Muscle layer of duodenum (tissue), 2 donors: ENCODE results near the gene METTL2A.
"Not testable (repeated sequence)": the region's sequence is repeated elsewhere in the genome, so short reads cannot be mapped to it uniquely, and the experiment has no call there.

Source experiments
- H3K27ac ChIP-seq: one replicate; pipeline ENCODE4 v1.7.0; 2013; ENCODE audit warnings: mild to moderate bottlenecking, low read length
- H3K27me3 ChIP-seq: one replicate; pipeline ENCODE4 v1.7.0; 2013; ENCODE audit warnings: low read depth, mild to moderate bottlenecking, control low read depth, low read length
- H3K36me3 ChIP-seq, 2 donors: one replicate each; pipeline ENCODE4 v1.7.0; 2013; ENCODE audit warnings: low read length in 2 of 2, control low read depth in 1 of 2, mild to moderate bottlenecking in 1 of 2; ENCODE audit not compliant: insufficient read depth in 2 of 2, control insufficient read depth in 1 of 2
- H3K4me1 ChIP-seq, 2 donors: one replicate each; pipeline ENCODE4 v1.7.0; 2013; ENCODE audit warnings: low read length in 2 of 2, mild to moderate bottlenecking in 2 of 2, control low read depth in 1 of 2, moderate library complexity in 1 of 2; ENCODE audit not compliant: insufficient read depth in 2 of 2, control insufficient read depth in 1 of 2
- H3K4me3 ChIP-seq, 2 donors: one replicate each; pipeline ENCODE4 v1.7.0; 2013; ENCODE audit warnings: low read length in 2 of 2, low read depth in 1 of 2, mild to moderate bottlenecking in 1 of 2
- H3K9me3 ChIP-seq, 2 donors: one replicate each; pipeline ENCODE4 v1.7.0; 2013; ENCODE audit warnings: low read length in 2 of 2, control low read depth in 1 of 2, mild to moderate bottlenecking in 1 of 2; ENCODE audit not compliant: control insufficient read depth in 1 of 2
- donor health status: healthy.

Gene METTL2A

GRCh38 chr17:62473030-62473982 is 49.6 kb downstream of the METTL2A start:
- not testable (repeated sequence) for H3K27me3 ChIP-seq

DNA sequence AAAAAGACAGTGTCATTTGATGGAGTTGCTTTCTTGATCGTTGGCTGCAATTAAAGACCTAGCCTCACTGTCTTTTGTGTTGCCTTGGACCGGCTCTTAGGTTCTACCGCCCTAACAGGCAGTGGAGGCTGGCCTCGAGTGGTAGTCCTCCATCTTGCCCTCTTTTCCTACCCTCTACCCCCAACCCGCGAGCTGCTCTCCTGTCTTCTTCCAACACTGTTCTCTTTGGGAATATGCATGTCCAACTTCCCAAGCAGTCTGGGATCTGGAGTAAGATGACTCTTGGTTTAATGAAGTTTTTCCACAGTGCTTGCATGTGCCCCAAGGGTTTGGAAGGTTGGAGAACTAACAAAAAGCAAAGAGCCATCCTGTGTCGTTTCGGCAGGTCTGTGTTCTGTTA is 53.4 kb downstream of the METTL2A start:
- H3K4me3 ChIP-seq = peak overlapping the region in 1 of 2 donors; percentile 59

More at GRCh38 chr17:62473030-62473982, 49.6 kb downstream of the METTL2A start:
- not testable (repeated sequence) for H3K4me3 ChIP-seq, H3K36me3 ChIP-seq, H3K4me1 ChIP-seq, H3K27ac ChIP-seq, H3K9me3 ChIP-seq

GRCh38 chr17:62477718-62478408 is 54.2 kb downstream of the METTL2A start:
- H3K9me3 ChIP-seq, H3K36me3 ChIP-seq, H3K27me3 ChIP-seq, H3K27ac ChIP-seq: not testable (repeated sequence)
- H3K4me3 ChIP-seq = peak overlapping the region in 1 of 2 donors; percentile 59
- H3K4me1 ChIP-seq = peaks cover 3 to 23% of the 10 kb centered on the region in 2 donors

More for the DNA sequence above, 53.4 kb downstream of the METTL2A start:
- H3K4me1 ChIP-seq = peaks cover 3 to 23% of the 10 kb centered on the region in 2 donors
- H3K36me3 ChIP-seq, H3K27me3 ChIP-seq, H3K27ac ChIP-seq, H3K9me3 ChIP-seq: not testable (repeated sequence)

- Histone ChIP-seq H3K36me3 (no peaks in the 10 kb centered on the region), H3K27me3 (no peaks in the 10 kb centered on the region), H3K9me3 (no peaks in the 10 kb centered on the region), H3K27ac (peak within 1 kb of the TSS; percentile 79), H3K4me1 (peaks cover 3 to 23% of the 10 kb centered on the region in 2 donors), H3K4me3 (peak within 1 kb of the TSS; percentile 60 to 61)
Observed at GRCh38 chr17:62478424-62478879, 54.8 kb downstream of the METTL2A start, which contains the start of gene TLK2. TLK2 (plus strand) TSS chr17:62478825; CDS start chr17:62481126, 2,301 bp downstream.

DNA sequence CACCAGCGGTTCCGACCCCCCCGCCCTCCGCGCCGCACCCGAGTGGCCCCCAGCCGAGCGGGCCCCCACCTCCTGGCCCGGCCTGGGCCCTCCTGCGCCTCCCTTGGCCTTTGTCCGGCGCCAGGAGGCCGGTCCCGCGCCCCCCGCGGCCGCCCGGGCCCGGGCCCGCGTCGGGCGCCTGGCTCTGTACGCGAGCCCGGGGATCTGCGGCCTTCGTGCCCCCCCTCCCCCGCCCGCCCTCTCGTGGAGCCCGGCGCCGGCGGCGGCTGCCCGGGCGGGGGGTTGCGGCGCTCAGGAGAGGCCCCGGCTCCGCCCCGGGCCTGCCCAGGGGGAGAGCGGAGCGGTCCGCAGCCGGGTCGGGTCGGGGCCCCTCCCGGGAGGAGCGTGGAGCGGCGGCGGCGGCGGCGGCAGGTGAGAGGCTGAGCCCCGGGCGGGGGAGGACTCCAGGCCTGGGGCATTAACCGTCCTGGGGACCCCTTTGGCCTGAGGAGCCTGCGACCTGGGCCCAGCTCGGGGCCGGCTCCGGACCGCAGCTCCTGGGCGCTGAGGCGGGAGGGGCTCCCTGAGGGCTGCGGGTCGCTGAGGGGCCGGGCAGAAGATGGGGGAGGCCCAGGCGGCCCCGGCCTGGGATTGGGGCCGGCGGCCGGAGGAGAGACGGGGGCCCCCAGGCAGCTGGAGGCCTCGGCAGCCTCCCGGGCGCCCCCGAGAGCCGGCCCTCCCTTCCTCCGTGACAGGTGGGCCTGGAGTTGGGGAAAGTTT is 55.4 kb downstream of the METTL2A start:
- H3K4me3 ChIP-seq = peak overlapping the region in 1 of 2 donors; percentile 61
- not testable (repeated sequence) for H3K9me3 ChIP-seq, H3K36me3 ChIP-seq, H3K27me3 ChIP-seq
- H3K27ac ChIP-seq = peak overlapping the region; percentile 79
- peaks cover 3 to 23% of the 10 kb centered on the region in 2 donors for H3K4me1 ChIP-seq

DNA sequence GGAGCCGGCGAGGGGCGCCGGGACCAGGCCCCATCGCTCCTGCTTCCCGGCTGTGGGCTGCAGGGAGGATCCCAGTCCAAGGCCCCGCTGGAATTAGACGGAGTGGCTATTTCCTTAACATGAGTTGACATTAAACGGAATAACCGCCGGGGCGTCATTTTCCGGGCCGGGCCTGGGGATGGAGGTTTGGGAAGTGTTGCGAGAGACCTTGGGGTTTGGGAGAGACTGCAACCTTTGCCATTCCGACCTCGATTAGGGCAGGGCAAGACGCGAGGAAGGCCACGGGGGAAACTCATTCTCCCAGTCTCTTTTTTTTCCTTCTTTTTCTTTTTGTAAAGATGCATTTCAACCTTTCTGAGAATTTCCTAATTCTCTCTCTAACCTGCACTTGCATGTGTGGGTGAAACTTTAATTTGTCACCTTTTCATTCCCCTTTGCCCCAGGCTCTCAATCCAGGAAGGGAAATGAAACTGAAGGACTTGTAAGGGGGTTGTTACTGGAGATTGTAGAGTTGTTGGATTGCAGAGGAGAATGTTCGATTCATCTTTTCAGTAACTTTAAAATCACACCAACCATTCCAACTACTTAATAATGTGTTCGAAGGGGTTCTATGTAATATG is 56.1 kb downstream of the METTL2A start:
- Histone ChIP-seq H3K4me3 (peak overlapping the region; percentile 60 to 61), H3K27ac (peak overlapping the region; percentile 79), H3K4me1 (peaks cover 3 to 23% of the 10 kb centered on the region in 2 donors)
- H3K36me3 ChIP-seq, H3K9me3 ChIP-seq, H3K27me3 ChIP-seq: not testable (repeated sequence)

DNA sequence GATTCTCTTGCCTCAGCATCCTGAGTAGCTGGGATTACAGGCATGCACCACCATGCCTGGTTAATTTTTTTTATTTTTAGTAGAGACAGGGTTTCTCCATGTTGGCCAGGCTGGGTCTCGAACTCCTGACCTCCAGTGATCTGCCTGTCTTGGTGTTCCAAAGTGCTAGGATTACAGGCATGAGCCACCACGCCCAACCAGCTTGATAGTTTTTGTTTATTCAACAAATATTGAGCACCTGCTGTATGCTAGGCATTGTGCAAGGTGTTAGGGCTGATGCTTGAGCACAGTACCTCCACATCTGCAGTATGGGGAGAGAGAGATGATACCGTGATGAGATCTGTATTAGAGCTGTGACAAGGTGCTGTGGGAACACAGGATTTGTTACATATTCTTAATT is 58.9 kb downstream of the METTL2A start:
- H3K4me1 ChIP-seq = peaks cover 3 to 20% of the 10 kb centered on the region in 2 donors

GRCh38 chr17:62490990-62491389 is 67.3 kb downstream of the METTL2A start:
- H3K27me3 ChIP-seq, H3K4me1 ChIP-seq, H3K9me3 ChIP-seq, H3K36me3 ChIP-seq, H3K27ac ChIP-seq, H3K4me3 ChIP-seq: not testable (repeated sequence)

More for the DNA sequence above, 58.9 kb downstream of the METTL2A start:
- H3K27ac ChIP-seq, H3K36me3 ChIP-seq, H3K9me3 ChIP-seq, H3K4me3 ChIP-seq, H3K27me3 ChIP-seq: not testable (repeated sequence)

DNA sequence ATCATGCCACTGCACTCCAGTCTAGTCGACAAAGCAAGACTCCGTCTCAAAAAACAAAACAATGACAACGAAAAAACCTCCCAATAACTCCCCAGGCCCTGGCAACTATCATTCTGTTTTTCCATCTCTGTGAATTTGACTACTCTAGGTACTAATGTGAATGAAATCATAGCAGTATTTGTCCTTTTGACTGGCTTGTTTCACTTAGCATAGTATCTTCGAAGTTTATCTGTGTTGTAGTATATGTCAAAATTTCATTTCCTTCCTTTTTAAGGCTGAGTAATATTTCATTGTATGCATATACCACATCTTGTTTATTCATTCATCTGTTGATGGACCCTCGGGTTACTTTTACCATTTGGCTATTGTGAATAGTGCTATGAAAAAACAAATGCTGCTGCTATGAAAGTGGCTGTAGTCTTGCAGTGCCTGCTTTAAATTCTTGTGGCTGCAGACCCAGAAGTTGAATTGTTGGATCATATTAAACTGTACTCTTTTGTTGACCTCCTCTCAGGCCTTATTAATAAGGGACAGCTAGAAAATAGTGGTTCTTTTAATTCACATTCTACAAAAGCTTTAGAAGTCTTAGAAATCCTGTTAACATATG is 69.5 kb downstream of the METTL2A start:
- not testable (repeated sequence) for H3K4me1 ChIP-seq, H3K27me3 ChIP-seq, H3K27ac ChIP-seq, H3K36me3 ChIP-seq, H3K9me3 ChIP-seq, H3K4me3 ChIP-seq

GRCh38 chr17:62494073-62494472 is 70.4 kb downstream of the METTL2A start:
- not testable (repeated sequence) for H3K4me3 ChIP-seq, H3K4me1 ChIP-seq, H3K9me3 ChIP-seq, H3K27me3 ChIP-seq, H3K27ac ChIP-seq, H3K36me3 ChIP-seq
